NCI-H2171 (cell line): ENCODE results near the gene SLC13A3.

Source experiments
- DNase-seq: peaks from one replicate; lab custom pipeline; 2025; lab: John Stamatoyannopoulos, UW

The SLC13A3 gene

GRCh38 chr20:46635514-46636136 is 15.6 kb downstream of the SLC13A3 start:
- DNase-seq: no peak

- DNase-seq: no peak
Observed at GRCh38 chr20:46634528-46634927, 16.7 kb downstream of the SLC13A3 start.

GRCh38 chr20:46631874-46632446 is 19.3 kb downstream of the SLC13A3 start:
- no peak for DNase-seq

- no peak for DNase-seq
Observed at GRCh38 chr20:46631212-46631869, 19.9 kb downstream of the SLC13A3 start.

GRCh38 chr20:46630306-46630705 is 21.0 kb downstream of the SLC13A3 start:
- DNase-seq: no peak

GRCh38 chr20:46629341-46629740 is 21.9 kb downstream of the SLC13A3 start:
- no peak for DNase-seq

GRCh38 chr20:46627234-46627633 is 24.0 kb downstream of the SLC13A3 start:
- no peak for DNase-seq

- DNase-seq: no peak
Observed at GRCh38 chr20:46626758-46627157, 24.5 kb downstream of the SLC13A3 start.

- DNase-seq: no peak
Observed at GRCh38 chr20:46625875-46626373, 25.3 kb downstream of the SLC13A3 start.

- no peak for DNase-seq
Observed at GRCh38 chr20:46624946-46625345, 26.3 kb downstream of the SLC13A3 start.

- no peak for DNase-seq
Observed at GRCh38 chr20:46622165-46622564, 29.1 kb downstream of the SLC13A3 start.

- no peak for DNase-seq
Observed at GRCh38 chr20:46621492-46621891, 29.8 kb downstream of the SLC13A3 start.

GRCh38 chr20:46619445-46619844 is 31.8 kb downstream of the SLC13A3 start:
- DNase-seq: no peak

- no peak for DNase-seq
Observed at GRCh38 chr20:46618316-46619100, 32.8 kb downstream of the SLC13A3 start.

- DNase-seq: no peak
Observed at GRCh38 chr20:46614503-46614902, 36.8 kb downstream of the SLC13A3 start.

- no peak for DNase-seq
Observed at GRCh38 chr20:46610145-46610544, 41.1 kb downstream of the SLC13A3 start.

- DNase-seq: no peak
Observed at GRCh38 chr20:46609043-46609442, 42.2 kb downstream of the SLC13A3 start.

GRCh38 chr20:46607849-46608497 is 43.3 kb downstream of the SLC13A3 start:
- no peak for DNase-seq

- no peak for DNase-seq
Observed at GRCh38 chr20:46607191-46607848, 43.9 kb downstream of the SLC13A3 start.

- DNase-seq: no peak
Observed at GRCh38 chr20:46606817-46607190, 44.5 kb downstream of the SLC13A3 start.

- DNase-seq: no peak
Observed at GRCh38 chr20:46605978-46606816, 45.1 kb downstream of the SLC13A3 start.
